Fibroblast of lung (primary cell): Measurements from ENCODE around the gene GPR176.

ENCODE experiments used
- CTCF ChIP-seq, 2 donors: IDR thresholded peaks in 1 of 2; conservative IDR thresholded peaks in 1 of 2; 1 replicate in 1 of 2; 2 replicates in 1 of 2; pipeline ENCODE4 v1.5.1; 2011 to 2012; ENCODE audit warnings: low read length in 2 of 2, control low read depth in 1 of 2, inconsistent platforms in 1 of 2, low read depth in 1 of 2, mild to moderate bottlenecking in 1 of 2
- EZH2 ChIP-seq: IDR thresholded peaks from 2 replicates; pipeline ENCODE4 v1.5.1; 2012; ENCODE audit warnings: low read length, control low read depth, mild to moderate bottlenecking; ENCODE audit errors: missing control alignments

GRCh38 chr15:39925112-39925842 is 5.2 kb upstream of the GPR176 start:
- no peak for TF ChIP-seq CTCF (conservative IDR thresholded peaks at IDR 0.05 in 1 of 2, IDR thresholded peaks at IDR 0.05 in 1 of 2; ENCODE audit: low read depth in 1 of 2, low read length in 2 of 2)
- TF ChIP-seq EZH2 = no peak
